Measurements from ENCODE around the gene CFAP46. TPM values are rescaled to one million over a fixed set of nuclear protein-coding genes. Genes with fewer than 3 reads are reported as not detected.

CFAP46 gene
- total RNA-seq, 3 donors from 2014 or later: 0.78 to 1.0 TPM; not detected in 1

- no peaks in the 10 kb centered on the region for H3K4me1 ChIP-seq (ENCODE audit: low read depth)
- peak in 1 of 3 donors; percentile 15 for DNase-seq
- no peak for ATAC-seq
- TF ChIP-seq, protein P1, sequence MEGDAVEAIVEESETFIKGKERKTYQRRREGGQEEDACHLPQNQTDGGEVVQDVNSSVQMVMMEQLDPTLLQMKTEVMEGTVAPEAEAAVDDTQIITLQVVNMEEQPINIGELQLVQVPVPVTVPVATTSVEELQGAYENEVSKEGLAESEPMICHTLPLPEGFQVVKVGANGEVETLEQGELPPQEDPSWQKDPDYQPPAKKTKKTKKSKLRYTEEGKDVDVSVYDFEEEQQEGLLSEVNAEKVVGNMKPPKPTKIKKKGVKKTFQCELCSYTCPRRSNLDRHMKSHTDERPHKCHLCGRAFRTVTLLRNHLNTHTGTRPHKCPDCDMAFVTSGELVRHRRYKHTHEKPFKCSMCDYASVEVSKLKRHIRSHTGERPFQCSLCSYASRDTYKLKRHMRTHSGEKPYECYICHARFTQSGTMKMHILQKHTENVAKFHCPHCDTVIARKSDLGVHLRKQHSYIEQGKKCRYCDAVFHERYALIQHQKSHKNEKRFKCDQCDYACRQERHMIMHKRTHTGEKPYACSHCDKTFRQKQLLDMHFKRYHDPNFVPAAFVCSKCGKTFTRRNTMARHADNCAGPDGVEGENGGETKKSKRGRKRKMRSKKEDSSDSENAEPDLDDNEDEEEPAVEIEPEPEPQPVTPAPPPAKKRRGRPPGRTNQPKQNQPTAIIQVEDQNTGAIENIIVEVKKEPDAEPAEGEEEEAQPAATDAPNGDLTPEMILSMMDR (IDR thresholded peaks at IDR 0.05): no peak
- intact Hi-C loops (cut with DNase I, micrococcal nuclease): no loop called here
- H3K36me3 ChIP-seq (ENCODE audit: low read depth): no peaks in the 10 kb centered on the region
- H3K4me3 ChIP-seq: no peak overlapping the region
- no peaks in the 10 kb centered on the region for H3K9me3 ChIP-seq
Observed at GRCh38 chr10:132929953-132930548, 12.3 kb downstream of the CFAP46 start.

- H3K36me3 ChIP-seq (ENCODE audit: low read depth): no peaks in the 10 kb centered on the region
- TF ChIP-seq, protein P1 (IDR thresholded peaks at IDR 0.05): no peak
- no peaks in the 10 kb centered on the region for H3K4me1 ChIP-seq (ENCODE audit: low read depth)
- no peaks in the 10 kb centered on the region for H3K9me3 ChIP-seq
- DNase-seq: peak in 1 of 3 donors; percentile 5
- no peak overlapping the region for H3K4me3 ChIP-seq
- no peak for ATAC-seq
- intact Hi-C loops (cut with DNase I, micrococcal nuclease): no loop called here
Observed at GRCh38 chr10:132929480-132929879, 12.9 kb downstream of the CFAP46 start.

GRCh38 chr10:132928261-132928660 is 14.1 kb downstream of the CFAP46 start:
- H3K9me3 ChIP-seq: no peaks in the 10 kb centered on the region
- ATAC-seq: no peak
- H3K36me3 ChIP-seq (ENCODE audit: low read depth): no peaks in the 10 kb centered on the region
- H3K4me3 ChIP-seq: no peak overlapping the region
- TF ChIP-seq, protein P1 (IDR thresholded peaks at IDR 0.05): no peak
- intact Hi-C loops (cut with DNase I, micrococcal nuclease): no loop called here
- no peaks in the 10 kb centered on the region for H3K4me1 ChIP-seq (ENCODE audit: low read depth)
- DNase-seq: no peak

GRCh38 chr10:132927824-132928223 is 14.5 kb downstream of the CFAP46 start:
- TF ChIP-seq, protein P1 (IDR thresholded peaks at IDR 0.05): no peak
- Histone ChIP-seq H3K4me1 (ENCODE audit: low read depth) (no peaks in the 10 kb centered on the region), H3K4me3 (no peak overlapping the region), H3K36me3 (ENCODE audit: low read depth) (no peaks in the 10 kb centered on the region), H3K9me3 (no peaks in the 10 kb centered on the region)
- ATAC-seq (no peak), DNase-seq (peak in 1 of 3 donors; percentile 12)
- intact Hi-C loops (cut with DNase I, micrococcal nuclease): no loop called here

GRCh38 chr10:132926777-132927650 is 15.4 kb downstream of the CFAP46 start:
- no peaks in the 10 kb centered on the region for H3K9me3 ChIP-seq
- no peak for ATAC-seq
- intact Hi-C loops (cut with DNase I, micrococcal nuclease): no loop called here

More at GRCh38 chr10:132926777-132927650, 15.4 kb downstream of the CFAP46 start:
- Histone ChIP-seq H3K4me3 (no peak overlapping the region), H3K4me1 (ENCODE audit: low read depth) (no peaks in the 10 kb centered on the region), H3K36me3 (ENCODE audit: low read depth) (no peaks in the 10 kb centered on the region)
- peak in 1 of 3 donors; percentile 33 for DNase-seq
- TF ChIP-seq, protein P1 (IDR thresholded peaks at IDR 0.05): no peak

Measured in mucosa of descending colon (tissue), 3 donors.